Measurements from ENCODE around the gene MGLL.

DNA sequence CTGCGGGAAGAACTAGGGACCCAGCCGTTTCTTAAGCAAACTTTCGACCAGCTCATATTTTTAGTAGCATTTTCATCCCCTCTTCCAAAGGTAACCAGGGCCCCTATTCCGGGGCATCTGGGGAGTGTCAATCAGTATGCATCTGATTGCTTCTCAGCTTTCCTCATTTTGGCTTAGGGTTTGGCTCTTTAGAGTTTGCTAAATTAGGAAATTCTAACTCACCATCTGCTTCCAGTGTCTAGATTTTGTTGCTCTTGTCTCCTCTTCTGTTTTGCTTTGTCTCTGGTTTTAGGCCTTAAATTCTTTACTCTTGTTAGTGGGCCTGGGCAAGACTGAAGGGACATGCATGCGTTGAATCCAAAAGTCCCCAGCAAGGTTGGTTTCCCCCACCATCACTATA lies 159.2 kb downstream of the MGLL start:
- TF ChIP-seq, protein P1, sequence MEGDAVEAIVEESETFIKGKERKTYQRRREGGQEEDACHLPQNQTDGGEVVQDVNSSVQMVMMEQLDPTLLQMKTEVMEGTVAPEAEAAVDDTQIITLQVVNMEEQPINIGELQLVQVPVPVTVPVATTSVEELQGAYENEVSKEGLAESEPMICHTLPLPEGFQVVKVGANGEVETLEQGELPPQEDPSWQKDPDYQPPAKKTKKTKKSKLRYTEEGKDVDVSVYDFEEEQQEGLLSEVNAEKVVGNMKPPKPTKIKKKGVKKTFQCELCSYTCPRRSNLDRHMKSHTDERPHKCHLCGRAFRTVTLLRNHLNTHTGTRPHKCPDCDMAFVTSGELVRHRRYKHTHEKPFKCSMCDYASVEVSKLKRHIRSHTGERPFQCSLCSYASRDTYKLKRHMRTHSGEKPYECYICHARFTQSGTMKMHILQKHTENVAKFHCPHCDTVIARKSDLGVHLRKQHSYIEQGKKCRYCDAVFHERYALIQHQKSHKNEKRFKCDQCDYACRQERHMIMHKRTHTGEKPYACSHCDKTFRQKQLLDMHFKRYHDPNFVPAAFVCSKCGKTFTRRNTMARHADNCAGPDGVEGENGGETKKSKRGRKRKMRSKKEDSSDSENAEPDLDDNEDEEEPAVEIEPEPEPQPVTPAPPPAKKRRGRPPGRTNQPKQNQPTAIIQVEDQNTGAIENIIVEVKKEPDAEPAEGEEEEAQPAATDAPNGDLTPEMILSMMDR (IDR thresholded peaks at IDR 0.05), result no peak
- TF ChIP-seq POLR2A (IDR thresholded peaks at IDR 0.05) (no peak), POLR2AphosphoS5 (IDR thresholded peaks at IDR 0.05) (no peak), EP300 (IDR thresholded peaks at IDR 0.05) (no peak)
